ENCODE results near the gene THAP7.

Gene THAP7

GRCh38 chr22:21022507-21022906 is 20.6 kb upstream of the THAP7 start:
- TF ChIP-seq ZNF274 (IDR thresholded peaks at IDR 0.05; ENCODE audit: low read depth, low read length) = no peak
- TF ChIP-seq YY1 (IDR thresholded peaks at IDR 0.05; ENCODE audit: insufficient read depth, insufficient read length) = no peak
- TF ChIP-seq SUZ12 (IDR thresholded peaks at IDR 0.05; ENCODE audit: extremely low read depth, insufficient read depth, insufficient read length) = no peak
- Histone ChIP-seq H3K9ac (ENCODE audit: insufficient read length, low read depth) (no peak overlapping the region), H3K9me3 (ENCODE audit: insufficient read depth, low read length) (no peaks in the 10 kb centered on the region; the same call in 1 of the 2 replicates), H3K36me3 (ENCODE audit: insufficient read depth, insufficient read length, low read length) (no peaks in the 10 kb centered on the region), H3K27me3 (ENCODE audit: insufficient read depth, insufficient read length) (no peaks in the 10 kb centered on the region), H3K4me3 (ENCODE audit: insufficient read length, low read depth) (no peak overlapping the region), H3K4me1 (ENCODE audit: insufficient read depth, insufficient read length) (peaks cover 8% of the 10 kb centered on the region)
- no peak for DNase-seq (ENCODE audit: low read depth, low spot score)

- DNase-seq (ENCODE audit: low read depth, low spot score) = no peak
- no peaks in the 10 kb centered on the region for H3K27me3 ChIP-seq (ENCODE audit: insufficient read depth, insufficient read length)
- H3K4me3 ChIP-seq (ENCODE audit: insufficient read length, low read depth) = no peak overlapping the region
- H3K9me3 ChIP-seq (ENCODE audit: insufficient read depth, low read length) = no peaks in the 10 kb centered on the region; the same call in 1 of the 2 replicates
- no peak for TF ChIP-seq ZNF274 (IDR thresholded peaks at IDR 0.05; ENCODE audit: low read depth, low read length)
- no peak for TF ChIP-seq YY1 (IDR thresholded peaks at IDR 0.05; ENCODE audit: insufficient read depth, insufficient read length)
- TF ChIP-seq SUZ12 (IDR thresholded peaks at IDR 0.05; ENCODE audit: extremely low read depth, insufficient read depth, insufficient read length) = no peak
- H3K36me3 ChIP-seq (ENCODE audit: insufficient read depth, insufficient read length, low read length) = no peaks in the 10 kb centered on the region
- H3K4me1 ChIP-seq (ENCODE audit: insufficient read depth, insufficient read length) = peaks cover 11% of the 10 kb centered on the region
- H3K9ac ChIP-seq (ENCODE audit: insufficient read length, low read depth) = no peak overlapping the region
Observed at GRCh38 chr22:21020802-21021429, 19.0 kb upstream of the THAP7 start.

GRCh38 chr22:21018314-21018713 is 16.4 kb upstream of the THAP7 start:
- no peaks in the 10 kb centered on the region for H3K27me3 ChIP-seq (ENCODE audit: insufficient read depth, insufficient read length)
- no peaks in the 10 kb centered on the region; the same call in 1 of the 2 replicates for H3K9me3 ChIP-seq (ENCODE audit: insufficient read depth, low read length)
- no peak overlapping the region for H3K4me3 ChIP-seq (ENCODE audit: insufficient read length, low read depth)
- H3K9ac ChIP-seq (ENCODE audit: insufficient read length, low read depth) = no peak overlapping the region
- DNase-seq (ENCODE audit: low read depth, low spot score) = no peak
- no peaks in the 10 kb centered on the region for H3K36me3 ChIP-seq (ENCODE audit: insufficient read depth, insufficient read length, low read length)
- TF ChIP-seq SUZ12 (IDR thresholded peaks at IDR 0.05; ENCODE audit: extremely low read depth, insufficient read depth, insufficient read length) (no peak), YY1 (IDR thresholded peaks at IDR 0.05; ENCODE audit: insufficient read depth, insufficient read length) (no peak), ZNF274 (IDR thresholded peaks at IDR 0.05; ENCODE audit: low read depth, low read length) (no peak)
- peaks cover 8% of the 10 kb centered on the region for H3K4me1 ChIP-seq (ENCODE audit: insufficient read depth, insufficient read length)

GRCh38 chr22:21016644-21017420 is 14.9 kb upstream of the THAP7 start:
- DNase-seq (ENCODE audit: low read depth, low spot score) = no peak
- Histone ChIP-seq H3K4me3 (ENCODE audit: insufficient read length, low read depth) (no peak overlapping the region), H3K9ac (ENCODE audit: insufficient read length, low read depth) (no peak overlapping the region), H3K9me3 (ENCODE audit: insufficient read depth, low read length) (no peaks in the 10 kb centered on the region; the same call in 1 of the 2 replicates), H3K4me1 (ENCODE audit: insufficient read depth, insufficient read length) (peaks cover 6% of the 10 kb centered on the region), H3K36me3 (ENCODE audit: insufficient read depth, insufficient read length, low read length) (no peaks in the 10 kb centered on the region), H3K27me3 (ENCODE audit: insufficient read depth, insufficient read length) (peaks cover 7% of the 10 kb centered on the region)
- TF ChIP-seq YY1 (IDR thresholded peaks at IDR 0.05; ENCODE audit: insufficient read depth, insufficient read length) = no peak
- TF ChIP-seq ZNF274 (IDR thresholded peaks at IDR 0.05; ENCODE audit: low read depth, low read length) = no peak
- no peak for TF ChIP-seq SUZ12 (IDR thresholded peaks at IDR 0.05; ENCODE audit: extremely low read depth, insufficient read depth, insufficient read length)

GRCh38 chr22:21015466-21016006 is 13.6 kb upstream of the THAP7 start:
- Histone ChIP-seq H3K9me3 (ENCODE audit: insufficient read depth, low read length) (no peaks in the 10 kb centered on the region; the same call in 1 of the 2 replicates), H3K4me1 (ENCODE audit: insufficient read depth, insufficient read length) (peaks cover 6% of the 10 kb centered on the region), H3K9ac (ENCODE audit: insufficient read length, low read depth) (peak overlapping the region; percentile 21), H3K4me3 (ENCODE audit: insufficient read length, low read depth) (no peak overlapping the region), H3K27me3 (ENCODE audit: insufficient read depth, insufficient read length) (peaks cover 7% of the 10 kb centered on the region), H3K36me3 (ENCODE audit: insufficient read depth, insufficient read length, low read length) (no peaks in the 10 kb centered on the region)
- TF ChIP-seq ZNF274 (IDR thresholded peaks at IDR 0.05; ENCODE audit: low read depth, low read length) (no peak), YY1 (IDR thresholded peaks at IDR 0.05; ENCODE audit: insufficient read depth, insufficient read length) (no peak), SUZ12 (IDR thresholded peaks at IDR 0.05; ENCODE audit: extremely low read depth, insufficient read depth, insufficient read length) (no peak)
- DNase-seq (ENCODE audit: low read depth, low spot score) = no peak

- Histone ChIP-seq H3K27me3 (ENCODE audit: insufficient read depth, insufficient read length) (peaks cover 7% of the 10 kb centered on the region), H3K9ac (ENCODE audit: insufficient read length, low read depth) (peak within 1 kb of the TSS; percentile 79), H3K4me3 (ENCODE audit: insufficient read length, low read depth) (peak within 1 kb of the TSS; percentile 62), H3K9me3 (ENCODE audit: insufficient read depth, low read length) (no peaks in the 10 kb centered on the region; the same call in 1 of the 2 replicates), H3K36me3 (ENCODE audit: insufficient read depth, insufficient read length, low read length) (no peaks in the 10 kb centered on the region), H3K4me1 (ENCODE audit: insufficient read depth, insufficient read length) (peaks cover 6% of the 10 kb centered on the region)
- DNase-seq (ENCODE audit: low read depth, low spot score) = peak; percentile 13
- TF ChIP-seq SUZ12 (IDR thresholded peaks at IDR 0.05; ENCODE audit: extremely low read depth, insufficient read depth, insufficient read length) = no peak
- TF ChIP-seq YY1 (IDR thresholded peaks at IDR 0.05; ENCODE audit: insufficient read depth, insufficient read length) = no peak
- TF ChIP-seq ZNF274 (IDR thresholded peaks at IDR 0.05; ENCODE audit: low read depth, low read length) = no peak
Observed at GRCh38 chr22:21014726-21015465, 13.0 kb upstream of the THAP7 start, which contains the start of gene P2RX6. Gene P2RX6 (plus strand): TSS chr22:21015165. CDS start chr22:21015175, 10 bp downstream.
